Measurements from ENCODE around the gene ZBTB40. TPM values are rescaled to one million over a fixed set of nuclear protein-coding genes. Genes with fewer than 3 reads are reported as not detected.

Gene ZBTB40
- total and polyA plus RNA-seq, 8 donors = 2.1 to 39.3 (median 14.0) TPM

GRCh38 chr1:22415489-22415888, 36.2 kb upstream of the ZBTB40 start:
- Histone ChIP-seq H3K4me3 (no peak overlapping the region), H3K27ac (no peak overlapping the region), H3K27me3 (peaks cover 0 to 33% (median 0%) of the 10 kb centered on the region in 3 donors), H3K4me1 (peaks cover 14 to 35% (median 30%) of the 10 kb centered on the region in 4 donors), H3K36me3 (no peaks in the 10 kb centered on the region), H3K9me3 (no peaks in the 10 kb centered on the region)
- TF ChIP-seq POLR2A (IDR thresholded peaks at IDR 0.05) (no peak), POLR2AphosphoS5 (IDR thresholded peaks at IDR 0.05) (no peak), CTCF (IDR thresholded peaks at IDR 0.05) (no peak), EP300 (IDR thresholded peaks at IDR 0.05) (no peak)
- WGBS, 5 donors = 82 to 93% (median 90%) methylated on average over 7 of the region's 7 CpGs
- intact Hi-C loops (cut with DNase I; ENCODE audit: low total_unique reads) = loop anchor here (5.0 kb wide), 1 partner anchor 283 kb away; no protein-coding TSS in a partner anchor
- DNase-seq = no peak

- no peaks in the 10 kb centered on the region for H3K9me3 ChIP-seq
- H3K36me3 ChIP-seq = no peaks in the 10 kb centered on the region
- intact Hi-C loops (cut with DNase I; ENCODE audit: low total_unique reads) = loop anchor here (5.0 kb wide), 1 partner anchor 285 kb away; no protein-coding TSS in a partner anchor
- TF ChIP-seq CTCF (IDR thresholded peaks at IDR 0.05) (peak in 5 of 7 experiments; percentile 71 to 93 (median 85)), EP300 (IDR thresholded peaks at IDR 0.05) (no peak), POLR2A (IDR thresholded peaks at IDR 0.05) (no peak), POLR2AphosphoS5 (IDR thresholded peaks at IDR 0.05) (peak in 1 of 3 donors; percentile 46)
- no peak overlapping the region for H3K4me3 ChIP-seq
- 13 to 24% (median 17%) methylated on average over 7 to 13 of the region's 13 CpGs for WGBS, 5 donors
- H3K27me3 ChIP-seq = peaks cover 0 to 43% (median 0%) of the 10 kb centered on the region in 3 donors
- peak; percentile 82 to 94 for DNase-seq
- no peak overlapping the region for H3K27ac ChIP-seq
- peaks cover 14 to 35% (median 30%) of the 10 kb centered on the region in 4 donors for H3K4me1 ChIP-seq
Measured at GRCh38 chr1:22416555-22417454, 34.8 kb upstream of the ZBTB40 start.

DNA sequence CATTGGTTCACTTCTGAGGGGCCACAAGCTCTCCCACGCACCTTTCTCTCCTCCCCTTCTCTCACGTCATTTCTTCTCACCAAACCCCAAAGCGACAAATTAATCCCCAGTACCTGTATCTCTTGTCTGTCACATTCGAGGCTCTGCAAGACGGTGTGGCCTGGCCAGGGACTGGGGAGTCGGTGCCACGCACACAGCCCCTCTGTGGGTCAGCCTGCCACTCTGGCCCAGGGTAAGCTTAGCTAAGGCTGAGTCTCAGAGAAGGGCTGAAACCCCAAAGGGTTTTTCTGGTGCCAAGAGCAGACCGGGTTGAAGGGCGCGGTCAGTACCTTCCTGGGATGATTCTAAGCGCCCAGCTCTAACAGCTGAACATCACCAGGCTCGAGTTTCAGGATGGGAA, 34.2 kb upstream of the ZBTB40 start:
- no peak overlapping the region for H3K27ac ChIP-seq
- peaks cover 14 to 32% (median 28%) of the 10 kb centered on the region in 4 donors for H3K4me1 ChIP-seq
- intact Hi-C loops (cut with DNase I; ENCODE audit: low total_unique reads) = loop anchor here (5.0 kb wide), 1 partner anchor 285 kb away; no protein-coding TSS in a partner anchor
- no peak overlapping the region for H3K4me3 ChIP-seq
- WGBS, 5 donors = 77 to 84% (median 82%) methylated on average over 12 of the region's 12 CpGs
- H3K27me3 ChIP-seq = peaks cover 0 to 46% (median 0%) of the 10 kb centered on the region in 3 donors
- no peaks in the 10 kb centered on the region for H3K36me3 ChIP-seq
- no peak for DNase-seq
- TF ChIP-seq EP300 (IDR thresholded peaks at IDR 0.05) (no peak), POLR2AphosphoS5 (IDR thresholded peaks at IDR 0.05) (no peak), POLR2A (IDR thresholded peaks at IDR 0.05) (no peak), CTCF (IDR thresholded peaks at IDR 0.05) (no peak)
- no peaks in the 10 kb centered on the region for H3K9me3 ChIP-seq

DNA sequence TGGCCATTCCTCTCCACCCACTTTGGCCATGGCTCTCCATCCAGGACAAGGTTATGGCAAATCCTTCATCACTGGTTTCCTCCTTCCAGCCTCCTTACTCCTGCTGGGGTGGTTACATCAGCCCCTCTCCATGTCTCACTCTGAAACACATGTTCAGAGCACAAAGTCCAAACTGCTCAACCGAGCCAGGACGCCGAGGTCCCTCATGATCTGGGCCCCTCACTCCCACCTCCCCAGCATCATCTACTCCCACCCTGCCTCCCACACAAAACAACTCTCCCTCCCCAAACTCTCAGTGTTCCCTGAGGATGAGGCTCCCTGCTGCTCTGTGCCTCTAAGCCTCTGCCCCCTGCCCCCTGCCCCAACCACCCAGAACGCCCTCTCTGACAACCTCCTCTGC, 33.3 kb upstream of the ZBTB40 start:
- no peaks in the 10 kb centered on the region for H3K9me3 ChIP-seq
- TF ChIP-seq CTCF (IDR thresholded peaks at IDR 0.05) (no peak), EP300 (IDR thresholded peaks at IDR 0.05) (no peak), POLR2AphosphoS5 (IDR thresholded peaks at IDR 0.05) (no peak)
- intact Hi-C loops (cut with DNase I; ENCODE audit: low total_unique reads) = loop anchor here (5.0 kb wide), 1 partner anchor 286 kb away; no protein-coding TSS in a partner anchor
- 34 to 62% (median 50%) methylated on average over 4 of the region's 4 CpGs for WGBS, 5 donors
- H3K36me3 ChIP-seq = no peaks in the 10 kb centered on the region
- no peak overlapping the region for H3K4me3 ChIP-seq
- H3K4me1 ChIP-seq = peaks cover 12 to 24% (median 22%) of the 10 kb centered on the region in 4 donors
- H3K27me3 ChIP-seq = peaks cover 0 to 46% (median 0%) of the 10 kb centered on the region in 3 donors
- DNase-seq = no peak
- H3K27ac ChIP-seq = no peak overlapping the region
